GM12875 (cell line): ENCODE data around the gene TUBA4B.
"Not testable (repeated sequence)": the region's sequence is repeated elsewhere in the genome, so short reads cannot be mapped to it uniquely, and the experiment has no call there.

ENCODE experiments used
- H3K4me3 ChIP-seq: one replicate; pipeline ENCODE4 v1.5.1; 2011; ENCODE audit warnings: low read depth, low read length, control low read depth
- CTCF ChIP-seq: IDR thresholded peaks from 2 replicates; pipeline ENCODE4 v1.5.1; 2011; ENCODE audit warnings: low read depth, mild to moderate bottlenecking, control low read depth, inconsistent platforms, low read length, moderate library complexity, borderline replicate concordance; ENCODE audit not compliant: insufficient read depth

The TUBA4B gene

GRCh38 chr2:219300022-219300421 is 47.0 kb downstream of the TUBA4B start:
- no peak for TF ChIP-seq CTCF
- no peak overlapping the region for H3K4me3 ChIP-seq

- no peak overlapping the region for H3K4me3 ChIP-seq
- no peak for TF ChIP-seq CTCF
Measured at GRCh38 chr2:219302412-219302968, 49.4 kb downstream of the TUBA4B start.

DNA sequence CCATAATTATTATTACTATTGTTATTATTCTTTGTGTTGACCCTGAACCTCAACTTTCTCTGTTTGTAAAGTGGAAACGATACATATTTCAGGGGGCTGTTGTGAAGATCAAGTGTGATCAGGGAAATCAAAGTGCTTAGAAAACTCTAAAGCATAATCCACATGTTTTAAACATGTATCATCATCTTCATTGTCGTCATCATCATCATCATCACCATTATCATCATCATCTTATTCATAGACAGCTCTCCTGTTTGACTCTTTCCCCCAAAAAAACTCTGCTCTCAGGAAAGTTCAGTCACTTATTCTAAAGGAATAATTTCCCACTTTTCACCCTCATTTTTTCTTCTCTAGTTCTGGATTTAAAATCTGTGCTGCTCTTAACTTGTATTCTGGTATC is 51.2 kb downstream of the TUBA4B start:
- TF ChIP-seq CTCF, result no peak

DNA sequence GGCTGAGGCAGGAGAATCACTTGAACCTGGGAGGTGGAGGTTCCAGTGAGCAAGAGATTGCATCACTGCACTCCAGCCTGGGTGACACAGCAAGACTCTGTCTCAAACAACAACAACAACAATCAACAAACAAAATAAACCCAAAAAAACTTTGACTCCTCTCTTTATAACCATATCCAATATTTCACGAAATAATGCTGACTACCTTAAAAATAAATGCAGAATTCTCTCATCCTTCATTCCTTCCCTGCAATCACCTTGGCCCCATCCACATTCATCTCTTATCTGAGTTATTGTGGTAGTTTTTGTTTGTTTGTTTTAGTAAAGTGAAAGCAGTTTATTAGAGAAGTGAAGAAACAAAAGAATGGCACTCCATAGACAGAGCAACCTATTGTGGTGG is 53.0 kb downstream of the TUBA4B start:
- no peak overlapping the region for H3K4me3 ChIP-seq
- TF ChIP-seq CTCF, result no peak

More for the DNA sequence above, 51.2 kb downstream of the TUBA4B start:
- H3K4me3 ChIP-seq, result no peak overlapping the region

DNA sequence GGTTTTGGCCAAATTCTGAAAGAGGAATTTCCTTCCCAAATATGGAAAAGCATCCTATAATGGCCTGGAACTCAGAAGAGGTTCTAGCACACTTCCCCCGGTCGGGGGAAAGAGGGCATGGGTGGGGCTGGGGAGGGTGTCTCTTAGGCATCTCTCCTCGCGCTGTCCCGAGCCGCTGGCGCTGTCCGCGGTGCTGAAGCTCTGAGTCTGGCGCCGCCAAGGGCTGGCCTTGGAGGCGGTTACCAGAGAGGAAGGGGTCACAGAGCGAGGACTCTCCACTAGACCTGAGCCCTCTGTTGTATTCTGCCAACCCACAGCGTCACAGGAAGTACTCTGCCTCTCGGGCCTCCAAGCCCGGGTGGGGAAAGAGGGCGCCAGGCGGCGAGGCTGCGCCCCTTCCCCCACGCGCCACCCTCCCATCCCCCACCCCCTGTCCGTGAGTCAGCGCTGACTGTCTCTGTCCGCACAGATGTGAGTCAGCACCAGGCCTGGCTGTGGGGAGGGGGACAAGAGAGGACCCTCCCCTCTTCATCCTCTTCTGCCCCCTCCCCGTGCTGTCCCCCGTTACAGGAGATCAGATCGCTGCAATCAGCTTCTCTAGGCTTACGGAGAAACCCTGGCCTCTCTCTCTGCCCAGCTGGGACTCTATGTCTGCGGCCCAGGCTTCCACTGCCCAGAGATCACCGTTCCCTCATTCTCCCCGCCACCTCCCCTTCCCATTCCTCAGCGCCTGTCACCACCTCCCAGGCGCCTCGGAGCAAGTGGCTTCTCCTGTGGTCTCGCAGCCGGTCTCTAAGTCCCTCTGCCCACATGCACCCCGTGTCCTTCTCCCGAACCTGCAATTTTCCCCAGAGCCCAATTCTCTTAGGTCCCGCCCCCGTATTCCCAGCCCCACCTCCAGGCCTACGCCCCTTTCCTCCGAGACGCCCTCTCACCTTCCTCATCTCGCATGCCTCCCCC is 55.4 kb downstream of the TUBA4B start:
- no peak overlapping the region for H3K4me3 ChIP-seq
- no peak for TF ChIP-seq CTCF

DNA sequence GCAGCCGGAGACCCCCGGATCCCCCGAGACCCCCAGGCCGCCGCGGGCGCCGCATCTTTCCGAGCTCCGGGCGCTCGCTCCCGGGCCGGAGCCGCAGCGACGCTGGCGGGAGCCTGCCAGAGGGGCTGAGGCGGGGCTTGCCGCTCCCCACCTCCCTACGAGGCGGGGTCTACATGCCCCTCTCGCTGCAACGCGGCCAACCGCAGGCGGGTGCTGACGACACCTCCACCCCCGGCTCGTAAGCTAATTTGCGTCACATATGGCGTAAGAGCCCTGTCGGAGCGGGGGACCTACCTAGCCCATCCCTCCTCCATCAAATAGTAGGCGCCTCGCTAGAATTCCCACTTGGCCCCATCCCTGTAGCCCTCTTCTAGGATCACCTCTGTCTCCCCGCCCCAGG is 56.2 kb downstream of the TUBA4B start, which contains the start of gene PTPRN:
TSS of gene PTPRN (minus strand) at position 124 of the 400 bp plus-strand sequence. CDS start at position 55, 69 bp downstream.
- H3K4me3 ChIP-seq, result no peak within 1 kb of the TSS
- no peak for TF ChIP-seq CTCF

GRCh38 chr2:219312683-219313263 is 59.7 kb downstream of the TUBA4B start:
- H3K4me3 ChIP-seq, result not testable (repeated sequence)
